A375 (cell line): ENCODE measurements around the gene CREM. TPM values are rescaled to one million over a fixed set of nuclear protein-coding genes. Genes with fewer than 3 reads are reported as not detected.

Experiments used
- small RNA-seq: library from RNA; depleted of rRNA; stranded (forward); fragments of <200 nt; gene quantifications from one replicate; pipeline ENCODE3, GENCODE V24; 2014
- total RNA-seq: library from RNA; depleted of rRNA; stranded (reverse); fragments of >200 nt; shearing (Covaris generic); gene quantifications from 2 replicates; pipeline ENCODE4 v1.2.3, GENCODE V29; 2014; rRNA removed

CREM gene
- total RNA-seq, result 51.6 and 57.3 TPM in 2 replicates

GRCh38 chr10:35126530-35127288, at the start of gene CREM:
CREM (plus strand) TSS chr10:35126846; CDS start chr10:35137836, 10,990 bp downstream.

DNA sequence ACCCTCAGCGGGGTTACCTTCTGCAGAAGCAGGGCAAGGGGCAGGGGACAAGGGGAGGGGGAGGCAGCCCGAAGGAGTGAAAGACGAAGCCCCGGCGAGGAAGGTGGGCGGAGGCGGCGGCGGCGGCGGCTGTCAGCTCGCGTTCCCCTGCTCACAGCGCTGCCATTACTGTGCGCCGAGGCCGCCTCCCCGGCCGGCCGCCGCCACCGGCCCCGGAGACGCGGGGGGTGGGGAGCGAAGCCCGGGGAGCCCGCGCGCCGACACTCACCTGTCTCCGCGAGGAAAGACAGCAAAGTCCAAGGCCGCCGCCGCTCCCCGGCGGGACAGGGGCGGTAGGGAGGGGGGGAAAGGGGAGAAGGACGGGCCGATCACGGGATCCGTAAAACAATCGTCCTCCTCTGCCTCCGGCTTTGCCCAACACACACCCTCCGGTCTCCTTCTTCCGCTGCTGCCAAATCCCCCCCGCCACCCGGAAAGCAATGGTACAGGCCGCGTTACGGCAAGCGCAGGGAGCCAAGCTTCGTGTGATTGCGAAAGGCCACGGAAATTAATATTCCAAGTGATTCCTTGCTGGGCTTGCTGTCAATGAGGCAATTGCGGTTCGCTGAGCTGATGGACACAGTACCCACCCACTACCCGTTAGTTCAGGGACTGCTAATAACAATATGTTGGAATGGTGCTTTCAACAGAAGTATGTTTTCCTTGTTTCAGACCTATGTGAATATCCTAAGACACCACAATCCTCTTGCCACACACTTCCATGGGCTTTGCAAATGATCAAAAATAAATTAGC, 36.3 kb upstream of the CREM start, which contains the start of gene CUL2:
Gene CUL2 (minus strand): TSS at position 180 of the 793 bp plus-strand sequence. CDS start 19,024 bp downstream, outside the sequence.

Small RNA genes within 50 kb of the gene (small RNA-seq; reads per million reads assigned to genes)
- gene MIR3611 (not detected), gene RNU6-1167P (not detected), gene RNU6-794P (not detected), gene RNU7-77P (not detected)

Other genes with a start within 250 kb of the CREM start
- 16.8 and 23.9 TPM in 2 replicates for gene CUL2, start 36.5 kb upstream of the CREM start, total RNA-seq
- gene CCNY, start 209.7 kb downstream of the CREM start, total RNA-seq, result 30.5 and 36.4 TPM in 2 replicates